Activated CD8-positive, alpha-beta T cell treated with anti-CD3 and anti-CD28 coated beads for 36 hours (primary cell): ENCODE results near the gene KLF15. TPM values are rescaled to one million over a fixed set of nuclear protein-coding genes. Genes with fewer than 3 reads are reported as not detected.

Experiments used
- ATAC-seq: fragments of 200-7000 bp; cut with Tn5 transposase; one replicate; pipeline ENCODE4 v1.10.0; 2021; ENCODE audit warnings: mild to moderate bottlenecking, moderate library complexity
- CTCF ChIA-PET: fragments of 350-600 bp; sonication (Branson Sonifier 250); formaldehyde crosslinking; loops from one replicate; lab custom pipeline; 2021; ENCODE audit warnings: antibody characterized with exemption; lab: Charles Lee
- POLR2A ChIA-PET: fragments of 350-600 bp; sonication (Branson Sonifier 250); formaldehyde crosslinking; loops from one replicate; lab custom pipeline; 2021; ENCODE audit warnings: antibody characterized with exemption; lab: Charles Lee
- DNase-seq: peaks from one replicate; pipeline ENCODE4 v3.0.0-alpha.2; 2020
- H3K27ac Mint-ChIP-seq: one replicate; pipeline ENCODE4 v1.8.0; 2021; ENCODE audit warnings: mild to moderate bottlenecking, mixed read lengths
- H3K27me3 Mint-ChIP-seq: one replicate; pipeline ENCODE4 v1.8.0; 2021; ENCODE audit warnings: mixed read lengths
- H3K36me3 Mint-ChIP-seq: one replicate; pipeline ENCODE4 v1.8.0; 2021; ENCODE audit warnings: low read depth, mixed read lengths
- H3K4me1 Mint-ChIP-seq: one replicate; pipeline ENCODE4 v1.8.0; 2021; ENCODE audit warnings: low read depth, mixed read lengths
- H3K4me3 Mint-ChIP-seq: one replicate; pipeline ENCODE4 v1.8.0; 2021; ENCODE audit warnings: mild to moderate bottlenecking, moderate library complexity, mixed read lengths
- H3K9me3 Mint-ChIP-seq: one replicate; pipeline ENCODE4 v1.8.0; 2021; ENCODE audit warnings: mixed read lengths
- intact Hi-C: fragments of 100-400 bp; cut with micrococcal nuclease; formaldehyde crosslinking; loops from one replicate; pipeline ENCODE4 v1.10.0; 2022
- total RNA-seq, 2 experiments: library from RNA; stranded (reverse); gene quantifications; one replicate each; pipeline ENCODE4 v1.2.3, GENCODE V29; 2021
- TF ChIP-seq, protein P1 (sequence below): fragments of 200-600 bp; IDR thresholded peaks from one replicate; pipeline ENCODE4 v1.8.0; 2022; ENCODE audit warnings: antibody characterized with exemption, mild to moderate bottlenecking

The KLF15 gene
- total RNA-seq, 2 experiments from 2014 or later, result 0.11 TPM; not detected in 1

DNA sequence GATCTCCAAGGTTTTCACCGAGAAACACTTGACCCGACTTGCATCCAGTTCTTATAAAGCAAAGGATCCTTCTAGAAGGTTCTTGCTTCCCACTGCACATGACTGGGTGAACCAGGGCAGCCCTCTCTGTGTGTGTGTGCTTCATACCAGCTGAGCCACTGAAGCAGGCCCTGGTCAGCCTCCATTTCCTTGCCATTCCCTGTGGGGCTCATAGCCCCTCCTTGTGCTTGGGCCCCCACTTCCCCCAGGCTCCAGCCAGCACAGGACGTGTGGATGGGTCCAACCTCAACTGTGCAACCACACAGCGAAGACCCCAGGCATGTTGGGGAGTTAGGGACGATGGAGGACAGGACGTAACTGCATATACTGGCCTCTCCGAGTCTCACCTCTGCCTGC is 15.5 kb downstream of the KLF15 start:
- ChIA-PET CTCF (no interaction called here), POLR2A (no interaction called here)
- Mint-ChIP-seq H3K4me1 (no peaks in the 10 kb centered on the region), H3K36me3 (no peaks in the 10 kb centered on the region), H3K4me3 (no peak overlapping the region), H3K27me3 (no peaks in the 10 kb centered on the region), H3K27ac (no peak overlapping the region), H3K9me3 (no peaks in the 10 kb centered on the region)
- intact Hi-C loops, result no loop called here
- TF ChIP-seq, protein P1, sequence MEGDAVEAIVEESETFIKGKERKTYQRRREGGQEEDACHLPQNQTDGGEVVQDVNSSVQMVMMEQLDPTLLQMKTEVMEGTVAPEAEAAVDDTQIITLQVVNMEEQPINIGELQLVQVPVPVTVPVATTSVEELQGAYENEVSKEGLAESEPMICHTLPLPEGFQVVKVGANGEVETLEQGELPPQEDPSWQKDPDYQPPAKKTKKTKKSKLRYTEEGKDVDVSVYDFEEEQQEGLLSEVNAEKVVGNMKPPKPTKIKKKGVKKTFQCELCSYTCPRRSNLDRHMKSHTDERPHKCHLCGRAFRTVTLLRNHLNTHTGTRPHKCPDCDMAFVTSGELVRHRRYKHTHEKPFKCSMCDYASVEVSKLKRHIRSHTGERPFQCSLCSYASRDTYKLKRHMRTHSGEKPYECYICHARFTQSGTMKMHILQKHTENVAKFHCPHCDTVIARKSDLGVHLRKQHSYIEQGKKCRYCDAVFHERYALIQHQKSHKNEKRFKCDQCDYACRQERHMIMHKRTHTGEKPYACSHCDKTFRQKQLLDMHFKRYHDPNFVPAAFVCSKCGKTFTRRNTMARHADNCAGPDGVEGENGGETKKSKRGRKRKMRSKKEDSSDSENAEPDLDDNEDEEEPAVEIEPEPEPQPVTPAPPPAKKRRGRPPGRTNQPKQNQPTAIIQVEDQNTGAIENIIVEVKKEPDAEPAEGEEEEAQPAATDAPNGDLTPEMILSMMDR, result no peak
- DNase-seq, result no peak
- ATAC-seq, result no peak

DNA sequence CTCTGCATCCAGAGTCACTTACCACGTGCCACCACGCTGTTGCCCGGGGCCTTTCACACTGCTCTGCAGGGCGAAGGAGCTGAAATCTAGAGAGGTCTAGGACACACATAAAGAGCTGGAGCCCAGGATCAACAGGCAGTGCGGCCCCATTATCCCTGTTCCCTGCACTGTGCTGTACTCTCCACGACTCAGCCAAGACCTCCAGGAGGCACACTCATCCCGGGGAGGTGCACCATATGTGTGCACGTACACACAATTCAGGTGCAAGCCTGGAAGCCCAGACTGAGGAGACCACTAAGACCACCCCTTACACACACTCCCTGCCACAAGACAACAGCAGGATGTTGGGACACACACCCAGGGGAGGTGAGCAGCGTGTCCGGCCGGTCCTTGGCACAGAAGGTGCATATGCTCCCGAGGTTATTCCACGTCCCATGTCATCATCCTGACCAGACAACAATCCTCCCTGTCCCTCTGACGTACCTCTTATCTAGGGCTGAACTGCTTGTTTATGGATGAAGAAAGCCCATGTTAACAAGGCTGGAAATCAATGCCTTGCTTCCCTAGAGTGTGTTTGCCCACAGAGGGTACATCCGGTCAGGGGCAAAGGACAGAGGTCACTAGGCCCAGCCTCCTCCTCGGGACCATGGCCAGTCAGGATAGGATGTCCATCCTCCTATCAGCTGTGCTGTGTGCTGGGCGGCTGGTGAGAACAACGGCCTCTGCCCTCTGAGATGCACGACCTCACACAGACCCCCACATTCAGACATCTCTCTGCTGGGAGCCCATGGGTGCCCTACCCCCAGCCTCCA is 16.1 kb downstream of the KLF15 start:
- no peak for DNase-seq
- intact Hi-C loops, result no loop called here
- Mint-ChIP-seq H3K4me1 (no peaks in the 10 kb centered on the region), H3K9me3 (no peaks in the 10 kb centered on the region), H3K27me3 (no peaks in the 10 kb centered on the region), H3K4me3 (no peak overlapping the region), H3K36me3 (no peaks in the 10 kb centered on the region), H3K27ac (no peak overlapping the region)
- CTCF ChIA-PET, result no interaction called here
- TF ChIP-seq, protein P1, result no peak
- ATAC-seq, result no peak
- POLR2A ChIA-PET, result no interaction called here

DNA sequence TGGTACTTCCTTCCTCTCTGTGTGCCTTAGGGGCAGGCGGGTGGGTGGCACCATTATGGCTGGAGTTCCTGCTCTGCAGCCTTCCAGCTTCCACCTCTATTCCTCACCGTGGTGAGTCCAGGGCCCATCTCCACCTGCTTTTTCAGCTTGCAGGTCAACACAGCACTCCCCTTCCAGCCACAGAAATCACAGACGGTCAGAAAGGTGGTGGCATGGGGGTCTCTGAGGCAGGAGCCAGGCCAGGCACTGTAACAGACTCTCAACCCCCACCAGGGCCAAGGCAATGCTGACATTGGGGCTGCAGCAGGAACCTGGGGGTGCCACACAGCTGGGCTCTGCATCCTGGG is 16.6 kb downstream of the KLF15 start:
- TF ChIP-seq, protein P1, result no peak
- no peak overlapping the region for H3K27ac Mint-ChIP-seq
- DNase-seq, result no peak
- no peak overlapping the region for H3K4me3 Mint-ChIP-seq
- no peaks in the 10 kb centered on the region for H3K4me1 Mint-ChIP-seq
- H3K27me3 Mint-ChIP-seq, result no peaks in the 10 kb centered on the region
- ATAC-seq, result no peak
- no peaks in the 10 kb centered on the region for H3K9me3 Mint-ChIP-seq
- ChIA-PET CTCF (no interaction called here), POLR2A (no interaction called here)
- intact Hi-C loops, result no loop called here
- H3K36me3 Mint-ChIP-seq, result no peaks in the 10 kb centered on the region

DNA sequence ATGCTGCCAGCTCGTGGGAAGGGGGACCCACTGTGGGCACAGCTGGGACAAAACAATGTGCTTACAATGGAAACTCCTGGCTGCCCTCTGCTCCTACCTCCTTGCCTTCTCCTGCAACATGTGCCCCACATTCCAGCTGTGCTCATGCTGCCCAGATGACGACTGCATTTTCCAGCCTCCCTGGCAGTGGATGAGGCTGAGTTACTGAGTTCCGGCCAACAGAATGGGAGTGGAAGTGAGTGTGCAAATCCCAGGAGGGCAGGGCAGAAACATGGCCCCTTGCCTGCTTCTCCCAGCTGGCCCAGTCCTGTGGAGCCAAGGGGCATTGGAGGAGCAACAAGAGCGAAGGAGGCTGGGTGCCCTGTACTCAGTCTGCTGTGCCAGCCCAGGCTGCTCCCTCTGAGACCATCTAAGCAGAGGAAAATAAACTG is 17.1 kb downstream of the KLF15 start:
- ATAC-seq (no peak), DNase-seq (no peak)
- CTCF ChIA-PET, result no interaction called here
- TF ChIP-seq, protein P1, result no peak
- POLR2A ChIA-PET, result no interaction called here
- intact Hi-C loops, result no loop called here
- Mint-ChIP-seq H3K27me3 (no peaks in the 10 kb centered on the region), H3K4me1 (no peaks in the 10 kb centered on the region), H3K4me3 (no peak overlapping the region), H3K9me3 (no peaks in the 10 kb centered on the region), H3K27ac (no peak overlapping the region), H3K36me3 (no peaks in the 10 kb centered on the region)

DNA sequence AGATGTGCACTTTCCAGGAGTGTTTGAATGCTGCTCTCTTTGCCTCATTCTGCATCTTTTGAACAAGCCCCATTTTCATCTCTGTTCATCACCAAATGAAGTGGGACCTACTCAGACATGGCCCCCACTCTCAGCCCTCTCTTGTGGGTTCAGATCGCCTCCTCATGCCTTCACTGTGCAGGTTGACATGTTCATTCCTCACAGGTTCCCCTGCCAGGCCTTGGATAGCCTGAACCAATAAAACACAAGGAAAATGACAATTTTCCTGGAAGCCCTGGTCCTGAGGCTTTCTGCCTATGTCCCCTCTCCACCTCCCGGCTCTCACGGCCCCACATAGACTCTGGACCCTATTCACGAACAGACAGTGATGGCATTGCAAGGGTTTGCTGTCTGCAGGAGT is 17.7 kb downstream of the KLF15 start:
- Mint-ChIP-seq H3K9me3 (no peaks in the 10 kb centered on the region), H3K27ac (no peak overlapping the region), H3K4me1 (no peaks in the 10 kb centered on the region), H3K4me3 (no peak overlapping the region), H3K27me3 (no peaks in the 10 kb centered on the region), H3K36me3 (no peaks in the 10 kb centered on the region)
- DNase-seq (no peak), ATAC-seq (no peak)
- CTCF ChIA-PET, result no interaction called here
- POLR2A ChIA-PET, result no interaction called here
- intact Hi-C loops, result no loop called here
- TF ChIP-seq, protein P1, result no peak
